SKM-1 (cell line): ENCODE results near the gene OR51B4.
"Not testable (repeated sequence)": the region's sequence is repeated elsewhere in the genome, so short reads cannot be mapped to it uniquely, and the experiment has no call there.

ENCODE experiments used
- DNase-seq: peaks from one replicate; lab custom pipeline; 2025; ENCODE audit not compliant: unreplicated experiment; lab: John Stamatoyannopoulos, UW

The OR51B4 gene

GRCh38 chr11:5294342-5294995 lies 7.3 kb downstream of the OR51B4 start:
- not testable (repeated sequence) for DNase-seq

DNA sequence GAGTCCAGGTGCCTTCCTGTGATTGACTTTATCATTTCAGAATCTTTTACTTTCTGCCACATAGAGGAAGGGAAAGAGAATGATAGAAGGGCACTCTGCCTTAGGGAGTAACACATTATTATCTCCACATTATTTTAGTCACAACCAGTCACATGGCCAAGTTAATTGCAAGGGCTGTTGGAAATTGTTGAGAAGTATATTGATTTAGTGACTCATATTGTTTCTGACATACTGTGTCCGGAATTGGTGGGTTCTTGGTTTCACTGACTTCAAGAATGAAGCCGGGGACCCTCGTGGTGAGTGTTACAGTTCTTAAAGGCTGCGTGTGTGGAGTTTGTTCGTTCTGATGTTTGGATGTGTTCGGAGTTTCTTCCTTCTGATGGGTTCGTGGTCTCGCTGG lies 8.7 kb downstream of the OR51B4 start:
- DNase-seq: no peak

GRCh38 chr11:5291207-5291838 lies 10.4 kb downstream of the OR51B4 start:
- peak; percentile 24 for DNase-seq

- DNase-seq: no peak
These were observed 11.6 kb downstream of the OR51B4 start for GRCh38 chr11:5290106-5290505.

DNA sequence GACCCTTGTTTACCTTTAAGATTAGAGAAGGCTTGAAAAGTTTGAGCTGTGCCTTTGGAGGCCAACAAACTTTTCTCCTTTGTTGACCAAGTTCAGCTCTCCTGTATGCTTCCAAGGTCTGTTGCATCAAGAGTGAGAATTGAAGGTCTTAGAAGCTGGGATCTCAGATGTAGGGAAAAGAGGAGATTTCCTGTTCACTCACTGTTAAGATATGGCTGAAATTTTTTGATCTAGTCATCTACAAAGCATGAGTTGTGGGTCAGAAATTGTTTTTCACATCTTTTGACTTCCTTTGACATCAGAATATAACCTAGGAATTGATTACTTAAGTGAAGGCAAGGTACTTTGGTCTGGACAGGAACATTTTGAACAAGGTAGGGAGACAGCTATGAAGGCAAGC lies 12.1 kb downstream of the OR51B4 start:
- DNase-seq: no peak

DNA sequence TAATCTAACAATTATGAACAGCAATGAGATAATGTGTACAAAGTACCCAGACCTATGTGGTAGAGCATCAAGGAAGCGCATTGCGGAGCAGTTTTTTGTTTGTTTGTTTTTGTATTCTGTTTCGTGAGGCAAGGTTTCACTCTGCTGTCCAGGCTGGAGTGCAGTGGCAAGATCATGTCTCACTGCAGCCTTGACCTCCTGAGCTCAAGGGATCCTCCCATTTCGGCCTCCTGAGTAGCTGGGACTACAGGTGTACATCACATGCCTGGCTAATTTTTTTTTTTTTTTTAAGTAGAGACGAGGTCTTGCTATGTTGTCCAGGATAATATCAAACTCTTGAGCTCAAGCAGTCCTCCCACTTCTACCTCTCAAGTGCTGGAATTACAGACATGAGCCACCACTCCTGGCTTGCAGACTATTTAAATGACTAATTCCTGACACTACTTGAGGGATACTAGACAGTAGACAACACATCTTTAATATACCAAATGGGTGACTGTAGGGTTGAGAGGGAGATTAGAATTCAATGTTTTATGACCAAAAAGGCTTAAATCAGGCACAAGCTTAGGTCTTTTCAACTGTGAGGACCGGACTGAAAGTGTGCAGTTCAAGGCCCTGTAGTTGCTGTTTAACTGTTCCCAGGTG lies 12.7 kb downstream of the OR51B4 start:
- no peak for DNase-seq

DNA sequence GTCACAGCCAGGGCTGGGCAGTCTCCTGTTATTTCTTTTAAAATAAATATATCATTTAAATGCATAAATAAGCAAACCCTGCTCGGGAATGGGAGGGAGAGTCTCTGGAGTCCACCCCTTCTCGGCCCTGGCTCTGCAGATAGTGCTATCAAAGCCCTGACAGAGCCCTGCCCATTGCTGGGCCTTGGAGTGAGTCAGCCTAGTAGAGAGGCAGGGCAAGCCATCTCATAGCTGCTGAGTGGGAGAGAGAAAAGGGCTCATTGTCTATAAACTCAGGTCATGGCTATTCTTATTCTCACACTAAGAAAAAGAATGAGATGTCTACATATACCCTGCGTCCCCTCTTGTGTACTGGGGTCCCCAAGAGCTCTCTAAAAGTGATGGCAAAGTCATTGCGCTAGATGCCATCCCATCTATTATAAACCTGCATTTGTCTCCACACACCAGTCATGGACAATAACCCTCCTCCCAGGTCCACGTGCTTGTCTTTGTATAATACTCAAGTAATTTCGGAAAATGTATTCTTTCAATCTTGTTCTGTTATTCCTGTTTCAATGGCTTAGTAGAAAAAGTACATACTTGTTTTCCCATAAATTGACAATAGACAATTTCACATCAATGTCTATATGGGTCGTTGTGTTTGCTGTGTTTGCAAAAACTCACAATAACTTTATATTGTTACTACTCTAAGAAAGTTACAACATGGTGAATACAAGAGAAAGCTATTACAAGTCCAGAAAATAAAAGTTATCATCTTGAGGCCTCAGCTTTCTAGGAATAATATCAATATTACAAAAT lies 13.4 kb downstream of the OR51B4 start:
- no peak for DNase-seq

GRCh38 chr11:5286901-5287300 lies 14.8 kb downstream of the OR51B4 start:
- DNase-seq: no peak

- no peak for DNase-seq
These were observed 15.4 kb downstream of the OR51B4 start for GRCh38 chr11:5286351-5286750.

GRCh38 chr11:5285703-5286340 lies 15.9 kb downstream of the OR51B4 start:
- DNase-seq: no peak

GRCh38 chr11:5284637-5285036 lies 17.1 kb downstream of the OR51B4 start:
- no peak for DNase-seq

DNA sequence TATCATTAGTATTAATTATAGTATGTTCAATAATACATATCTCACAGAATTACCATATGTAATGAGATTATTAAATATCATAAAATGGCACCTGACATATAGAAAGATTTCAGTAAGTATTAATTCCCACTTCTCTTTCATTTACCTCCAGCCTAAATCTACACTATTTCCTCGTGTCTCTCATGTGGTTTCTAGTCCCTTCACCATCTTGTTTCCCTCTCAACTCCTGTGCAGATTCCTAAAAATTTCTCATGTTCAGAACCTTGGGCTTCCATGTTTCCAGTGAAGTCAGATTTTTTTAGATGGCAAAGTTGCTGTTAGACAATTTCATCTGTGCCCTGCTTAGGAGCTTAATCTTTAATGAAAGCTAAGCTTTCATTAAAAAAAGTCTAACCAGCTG lies 17.9 kb downstream of the OR51B4 start:
- no peak for DNase-seq

GRCh38 chr11:5283086-5283485 lies 18.7 kb downstream of the OR51B4 start:
- DNase-seq: no peak

DNA sequence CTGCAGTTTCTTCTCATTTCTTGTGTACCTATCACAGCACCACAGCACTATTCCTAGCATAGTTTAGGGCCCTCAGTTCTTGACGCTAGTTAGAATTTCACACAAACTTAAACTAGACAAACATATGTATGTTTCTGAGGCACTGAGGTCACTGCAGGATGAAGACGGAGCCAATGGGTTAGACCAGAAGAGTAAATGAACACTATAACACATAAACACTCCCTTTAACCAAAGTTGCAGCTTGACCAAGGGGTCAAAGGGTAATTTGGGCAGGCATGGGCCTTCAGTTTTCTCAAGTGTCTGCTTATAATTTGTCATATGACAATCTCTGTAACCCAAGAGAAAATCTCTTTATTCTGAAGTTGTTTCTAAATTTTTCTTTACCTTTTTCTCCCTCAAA lies 19.1 kb downstream of the OR51B4 start:
- DNase-seq: no peak

DNA sequence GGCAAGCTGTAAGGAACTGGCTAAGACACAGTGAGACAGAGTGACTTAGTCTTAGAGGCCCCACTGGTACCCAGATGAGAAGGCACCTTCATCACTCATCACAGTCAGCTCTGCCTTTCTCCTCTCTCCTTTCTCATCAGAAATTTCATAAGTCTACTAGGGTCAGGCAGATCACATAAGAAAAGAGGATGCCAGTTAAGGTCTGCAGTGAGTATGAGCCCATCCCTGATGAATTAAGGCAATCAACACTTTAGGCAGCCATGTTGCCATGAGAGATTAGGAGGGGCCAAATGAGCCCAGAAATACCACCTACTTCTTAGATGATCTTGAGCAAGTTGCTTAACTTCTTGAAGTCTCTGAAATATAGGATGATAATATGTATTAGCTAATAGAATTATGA lies 20.1 kb downstream of the OR51B4 start:
- DNase-seq: no peak

GRCh38 chr11:5280582-5281102 lies 21.1 kb downstream of the OR51B4 start:
- DNase-seq: peak; percentile 38

DNA sequence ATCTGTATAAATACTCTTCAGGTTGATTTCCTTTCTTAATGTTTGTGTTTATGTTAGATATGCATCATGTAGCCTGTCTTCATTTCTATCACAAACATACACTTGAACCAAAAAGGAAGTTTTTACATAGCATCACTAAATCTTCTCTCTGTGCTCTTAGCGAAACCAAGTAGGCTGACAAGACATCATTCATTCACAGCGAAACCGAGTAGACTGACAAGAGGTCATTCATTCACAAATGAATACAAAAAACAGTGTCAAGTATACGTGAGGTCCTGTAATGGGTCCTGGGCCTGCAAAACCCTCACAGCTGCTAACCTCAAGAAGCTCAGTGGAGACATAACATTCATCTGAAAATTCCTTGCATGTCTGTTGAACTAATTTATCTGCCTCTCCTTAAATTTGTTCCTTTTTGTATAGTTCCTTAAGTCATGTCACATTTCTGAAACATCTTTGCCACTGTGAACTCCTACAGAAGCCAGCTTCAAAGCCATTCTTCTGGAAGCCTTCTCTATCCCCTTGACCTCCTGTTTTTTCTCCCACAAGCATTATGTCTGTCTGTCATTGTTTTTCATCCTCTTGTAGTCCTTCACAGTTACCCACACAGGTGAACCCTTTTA lies 22.2 kb downstream of the OR51B4 start:
- DNase-seq: no peak

DNA sequence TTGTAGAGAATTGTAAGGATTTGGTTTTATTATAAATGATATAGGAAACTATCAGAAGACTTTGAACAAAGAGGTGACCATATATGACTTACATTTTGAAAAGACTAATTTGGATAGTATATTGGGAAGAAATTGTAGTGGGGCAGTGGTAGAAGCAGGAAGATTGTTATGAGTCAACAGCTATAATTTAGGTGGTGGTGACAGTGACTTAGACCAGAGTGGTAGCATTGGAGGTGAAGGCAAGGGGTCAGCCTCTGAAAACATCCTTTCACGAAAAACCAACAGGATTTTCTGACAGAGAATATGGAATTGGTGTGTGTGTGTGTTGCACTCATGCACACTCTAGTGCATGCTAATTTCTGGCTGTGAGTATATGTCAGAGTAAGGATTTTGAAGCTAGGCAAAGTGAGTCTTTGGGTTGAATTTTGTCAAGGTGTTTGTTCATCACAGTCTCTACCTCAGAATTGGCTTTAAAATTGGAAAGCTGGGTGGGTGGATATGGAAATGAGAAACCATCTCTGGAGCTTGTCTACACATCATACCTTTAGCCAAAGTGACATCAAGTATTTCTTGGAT lies 23.9 kb downstream of the OR51B4 start:
- DNase-seq: no peak

- no peak for DNase-seq
These were observed 25.0 kb downstream of the OR51B4 start for GRCh38 chr11:5276697-5277096.
